DMS53 (cell line): ENCODE data around the gene CLTA.

ENCODE experiments used
- DNase-seq: peaks from one replicate; lab custom pipeline; 2025; lab: John Stamatoyannopoulos, UW

Gene CLTA

GRCh38 chr9:36245906-36246305 is 55.2 kb downstream of the CLTA start:
- DNase-seq, result no peak

GRCh38 chr9:36247356-36247755 is 56.6 kb downstream of the CLTA start:
- DNase-seq, result no peak

GRCh38 chr9:36248061-36248460 is 57.3 kb downstream of the CLTA start:
- DNase-seq, result peak; percentile 66

GRCh38 chr9:36249189-36249588 is 58.5 kb downstream of the CLTA start:
- DNase-seq, result no peak

DNA sequence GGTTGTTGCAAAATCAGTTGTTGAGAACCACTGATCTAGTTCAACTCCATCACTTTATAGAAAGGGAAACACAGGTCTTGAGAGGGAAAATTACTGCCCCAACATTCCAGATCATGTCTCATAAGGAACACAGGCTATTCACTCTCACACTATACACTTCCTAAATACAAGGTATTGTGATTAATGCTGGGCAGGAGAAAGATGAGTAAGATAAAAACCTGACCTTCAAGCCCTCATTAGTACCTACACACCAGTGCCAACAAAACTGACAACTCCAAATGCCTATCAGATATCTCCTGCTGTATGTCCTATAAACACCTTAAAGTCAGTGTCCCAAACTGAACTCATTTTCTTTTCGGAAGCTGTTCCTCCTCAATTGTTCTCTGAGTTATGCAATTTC is 59.4 kb downstream of the CLTA start:
- DNase-seq, result no peak

- DNase-seq, result no peak
These were observed 60.7 kb downstream of the CLTA start for GRCh38 chr9:36251428-36251827.

DNA sequence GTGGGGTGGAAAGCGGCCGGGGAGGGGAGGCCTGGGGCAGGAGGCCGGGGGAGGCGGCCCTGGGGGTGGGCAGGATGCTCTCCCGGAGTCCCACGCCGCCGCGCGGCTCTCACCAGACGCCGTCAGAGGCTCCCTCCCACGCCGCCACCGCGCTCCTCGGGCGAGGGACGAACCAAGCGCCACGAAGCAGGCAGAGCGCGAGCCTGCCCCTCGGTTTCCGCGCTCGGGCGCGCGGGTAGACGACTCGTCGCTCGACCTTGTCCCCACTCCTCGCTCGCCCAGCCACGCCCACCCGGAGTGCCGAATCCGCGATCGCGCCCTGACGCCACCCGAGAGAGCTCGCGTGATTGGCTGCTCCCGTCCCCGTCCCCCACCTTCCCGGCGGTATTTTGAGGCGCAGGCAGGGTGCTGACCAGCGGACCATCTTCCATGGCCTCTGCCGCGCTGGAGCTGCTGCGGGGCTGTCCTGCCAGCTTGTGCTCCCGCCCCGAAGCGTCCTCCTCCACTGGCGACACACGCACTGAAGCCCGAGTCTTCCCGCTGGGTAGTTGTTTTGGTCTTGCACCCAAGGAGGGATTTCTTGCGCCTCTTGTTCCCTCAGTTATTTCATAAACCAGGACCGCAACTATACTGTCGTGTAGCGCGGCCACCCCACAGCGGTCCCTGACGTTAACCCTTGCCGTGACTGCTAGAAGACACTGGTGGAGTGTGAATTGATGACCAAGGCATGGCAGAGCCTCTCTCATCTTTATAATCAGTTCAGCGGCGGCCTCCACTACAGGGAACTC is 67.7 kb downstream of the CLTA start, which contains the start of gene GNE:
TSS of gene GNE (minus strand) at position 241 of the 788 bp plus-strand sequence. CDS start 9,093 bp downstream, outside the sequence.
- peak; percentile 95 for DNase-seq

DNA sequence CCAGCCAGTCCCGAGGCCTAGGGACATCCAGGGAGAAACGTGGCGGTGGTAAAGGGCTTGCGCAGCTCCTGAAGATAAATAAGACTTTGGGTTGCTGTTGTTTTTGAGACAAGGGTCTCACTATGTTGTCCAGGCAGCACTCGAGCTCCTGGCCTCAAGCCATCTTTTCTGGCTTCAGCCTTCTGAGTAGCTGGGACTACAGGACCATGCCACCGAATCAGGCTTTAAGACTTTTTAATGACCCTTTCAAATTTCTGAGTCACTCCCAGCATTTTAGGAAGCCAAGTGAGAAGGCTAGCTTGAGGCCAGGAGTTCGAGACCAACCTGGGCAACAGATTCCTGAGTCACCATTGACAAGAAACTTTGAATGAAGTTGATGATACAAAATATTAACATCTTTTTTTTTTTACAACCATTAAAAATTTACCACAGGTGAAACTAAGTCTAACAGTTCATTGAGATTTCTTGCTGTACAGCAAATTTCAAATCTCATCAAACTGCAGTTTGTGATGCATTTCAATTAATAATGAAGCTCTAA is 68.3 kb downstream of the CLTA start:
- no peak for DNase-seq
